GM20000 (cell line): ENCODE results near the gene ZNF581.

ENCODE experiments used
- DNase-seq: peaks from one replicate; pipeline ENCODE4 v3.0.0; 2012; ENCODE audit warnings: low spot score
- TF ChIP-seq, protein P1 (sequence below): IDR thresholded peaks from 2 replicates; pipeline ENCODE4 v1.5.1; 2012; ENCODE audit warnings: mild to moderate bottlenecking, control low read depth; ENCODE audit errors: extremely low read depth, missing control alignments

The ZNF581 gene

DNA sequence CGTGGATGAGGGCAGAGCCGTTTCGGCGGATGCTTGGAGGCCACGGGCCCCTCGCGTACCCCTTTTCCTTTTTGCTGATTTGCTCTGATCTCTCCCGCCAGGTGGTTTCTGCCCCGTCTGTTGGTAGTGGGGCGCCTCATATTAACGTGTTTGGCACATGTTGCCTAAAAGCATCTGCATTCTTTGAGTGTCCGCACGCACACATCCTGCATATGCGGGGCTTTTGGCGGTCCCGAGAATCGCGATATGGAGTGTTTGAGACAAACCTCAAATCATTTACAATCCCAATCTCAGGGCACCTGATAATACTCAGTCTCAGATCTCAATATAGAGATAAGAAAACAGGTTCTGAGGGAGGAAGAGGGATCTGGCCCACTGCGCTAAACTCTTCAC is 12.2 kb downstream of the ZNF581 start:
- TF ChIP-seq, protein P1, sequence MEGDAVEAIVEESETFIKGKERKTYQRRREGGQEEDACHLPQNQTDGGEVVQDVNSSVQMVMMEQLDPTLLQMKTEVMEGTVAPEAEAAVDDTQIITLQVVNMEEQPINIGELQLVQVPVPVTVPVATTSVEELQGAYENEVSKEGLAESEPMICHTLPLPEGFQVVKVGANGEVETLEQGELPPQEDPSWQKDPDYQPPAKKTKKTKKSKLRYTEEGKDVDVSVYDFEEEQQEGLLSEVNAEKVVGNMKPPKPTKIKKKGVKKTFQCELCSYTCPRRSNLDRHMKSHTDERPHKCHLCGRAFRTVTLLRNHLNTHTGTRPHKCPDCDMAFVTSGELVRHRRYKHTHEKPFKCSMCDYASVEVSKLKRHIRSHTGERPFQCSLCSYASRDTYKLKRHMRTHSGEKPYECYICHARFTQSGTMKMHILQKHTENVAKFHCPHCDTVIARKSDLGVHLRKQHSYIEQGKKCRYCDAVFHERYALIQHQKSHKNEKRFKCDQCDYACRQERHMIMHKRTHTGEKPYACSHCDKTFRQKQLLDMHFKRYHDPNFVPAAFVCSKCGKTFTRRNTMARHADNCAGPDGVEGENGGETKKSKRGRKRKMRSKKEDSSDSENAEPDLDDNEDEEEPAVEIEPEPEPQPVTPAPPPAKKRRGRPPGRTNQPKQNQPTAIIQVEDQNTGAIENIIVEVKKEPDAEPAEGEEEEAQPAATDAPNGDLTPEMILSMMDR: no peak
- DNase-seq: no peak

DNA sequence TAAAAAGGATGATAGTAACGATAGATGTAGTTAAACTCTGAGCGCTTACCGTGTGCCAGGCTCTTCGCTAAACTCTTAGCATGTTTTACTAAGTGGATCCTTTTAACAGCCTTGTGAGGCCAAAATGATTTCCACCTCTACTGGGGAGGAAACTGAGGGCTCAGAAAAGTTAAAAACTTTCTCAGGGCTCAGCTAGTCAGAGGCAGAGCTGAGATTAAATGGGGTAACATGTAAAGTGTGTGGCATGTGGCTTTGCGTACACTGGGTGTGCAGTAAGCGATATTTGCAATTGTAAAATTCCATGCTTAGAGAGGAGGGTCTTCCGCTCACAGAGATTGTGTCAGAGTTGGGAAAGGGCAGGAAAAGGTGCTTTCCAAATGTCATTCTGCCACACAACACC is 13.1 kb downstream of the ZNF581 start:
- TF ChIP-seq, protein P1: no peak
- no peak for DNase-seq

DNA sequence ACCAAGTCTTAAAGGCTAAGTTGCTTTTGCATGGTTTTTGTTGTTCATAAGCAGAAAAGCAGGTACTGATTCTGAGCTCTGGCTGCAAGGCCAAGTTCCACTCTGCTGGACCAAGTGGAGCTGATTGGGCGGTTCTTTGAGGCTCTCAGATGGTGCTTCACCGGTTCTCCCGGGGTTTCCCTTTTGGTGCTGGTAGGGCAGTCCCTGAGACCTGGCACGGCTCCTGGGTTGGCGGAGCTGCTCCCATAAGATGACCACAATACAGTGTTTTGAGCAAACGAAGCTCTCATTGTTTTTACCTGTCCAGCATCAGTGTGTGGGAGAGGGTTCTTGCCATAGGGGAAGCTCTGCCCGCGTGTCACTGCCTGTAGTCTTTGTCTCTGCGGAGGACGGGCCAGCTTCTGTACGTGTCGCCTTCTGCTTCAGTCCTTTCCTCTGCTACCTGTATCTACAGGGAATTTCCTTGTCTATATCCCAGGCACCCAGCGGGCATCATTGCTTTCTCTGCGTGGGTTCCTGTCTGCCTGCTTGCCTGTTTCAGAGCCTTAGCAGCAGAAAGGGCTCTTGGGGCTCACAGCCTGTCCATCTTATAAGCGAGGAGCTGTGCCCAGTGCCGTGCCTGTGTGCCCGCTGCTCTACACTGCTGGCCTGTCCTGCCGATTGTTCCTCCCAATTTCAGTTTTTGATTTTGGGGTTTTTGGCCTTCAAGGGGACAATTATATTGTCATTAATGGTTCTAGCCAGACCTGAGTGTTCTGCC is 13.7 kb downstream of the ZNF581 start:
- TF ChIP-seq, protein P1: no peak
- DNase-seq: no peak

DNA sequence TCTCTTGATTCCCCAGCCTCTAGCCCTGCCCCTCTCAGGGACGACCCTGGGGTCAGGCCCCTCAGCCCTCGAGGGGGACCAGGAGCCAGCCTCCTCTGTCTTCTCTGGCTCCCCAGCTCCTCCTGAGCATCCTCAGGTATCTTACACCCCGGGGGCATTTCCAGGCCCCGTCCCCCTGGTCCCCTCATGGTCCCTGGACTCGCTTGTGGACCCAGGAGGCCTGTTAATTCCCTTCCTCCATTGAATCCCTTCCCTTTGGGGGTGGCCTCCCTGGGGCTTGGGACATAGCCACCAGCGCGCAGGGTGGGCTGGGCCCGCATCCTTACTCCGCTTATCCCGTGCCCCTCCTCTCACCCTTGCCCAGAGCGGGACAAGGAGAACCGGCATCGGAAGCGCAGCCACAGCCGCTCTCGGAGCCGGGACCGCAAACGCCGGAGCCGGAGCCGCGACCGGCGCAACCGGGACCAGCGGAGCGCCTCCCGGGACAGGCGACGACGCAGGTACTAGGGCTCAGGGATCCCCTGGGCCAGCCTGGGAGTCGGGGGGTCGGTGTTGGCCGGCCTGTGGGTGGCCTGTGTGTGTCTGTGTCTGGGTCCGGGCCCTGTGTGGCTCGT is 15.5 kb downstream of the ZNF581 start:
- TF ChIP-seq, protein P1: no peak
- DNase-seq: no peak

DNA sequence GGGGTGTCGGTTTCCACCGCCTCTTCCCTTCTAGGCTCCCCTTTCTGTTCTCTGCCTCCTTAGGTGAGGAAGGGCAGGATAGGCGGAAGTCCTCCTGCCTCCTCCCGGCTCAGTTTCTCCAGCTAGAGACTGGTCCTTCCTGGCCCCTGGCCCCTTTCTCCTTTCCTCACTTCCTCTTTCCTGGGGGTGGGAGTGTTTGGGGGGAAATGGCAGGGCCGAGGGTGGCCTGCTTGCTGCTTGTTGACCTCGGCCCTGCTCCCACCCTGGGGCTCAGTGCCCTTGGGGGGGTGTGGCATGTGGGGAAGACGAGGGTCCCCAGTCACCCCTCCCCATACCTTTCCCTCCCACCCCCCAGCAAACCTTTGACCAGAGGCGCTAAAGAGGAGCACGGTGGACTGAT is 16.4 kb downstream of the ZNF581 start:
- TF ChIP-seq, protein P1: no peak
- DNase-seq: no peak

DNA sequence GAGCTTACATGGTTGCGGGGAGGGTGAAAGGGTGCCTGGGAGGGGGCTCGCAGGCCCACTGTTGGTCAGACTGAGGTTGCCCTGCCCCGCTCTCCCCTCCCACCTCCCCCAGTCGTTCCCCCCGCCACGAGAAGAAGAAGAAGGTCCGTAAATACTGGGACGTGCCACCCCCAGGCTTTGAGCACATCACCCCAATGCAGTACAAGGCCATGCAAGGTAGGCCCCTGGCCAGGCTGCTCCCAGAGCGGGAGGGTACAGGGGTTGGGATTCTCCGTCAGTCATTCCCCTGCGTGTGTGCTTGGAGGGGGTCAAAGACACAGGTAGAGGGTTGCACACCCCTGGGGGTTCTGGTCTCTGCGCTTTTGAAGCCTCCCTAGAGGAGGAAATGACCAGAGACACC is 17.0 kb downstream of the ZNF581 start:
- DNase-seq: no peak
- TF ChIP-seq, protein P1: no peak

DNA sequence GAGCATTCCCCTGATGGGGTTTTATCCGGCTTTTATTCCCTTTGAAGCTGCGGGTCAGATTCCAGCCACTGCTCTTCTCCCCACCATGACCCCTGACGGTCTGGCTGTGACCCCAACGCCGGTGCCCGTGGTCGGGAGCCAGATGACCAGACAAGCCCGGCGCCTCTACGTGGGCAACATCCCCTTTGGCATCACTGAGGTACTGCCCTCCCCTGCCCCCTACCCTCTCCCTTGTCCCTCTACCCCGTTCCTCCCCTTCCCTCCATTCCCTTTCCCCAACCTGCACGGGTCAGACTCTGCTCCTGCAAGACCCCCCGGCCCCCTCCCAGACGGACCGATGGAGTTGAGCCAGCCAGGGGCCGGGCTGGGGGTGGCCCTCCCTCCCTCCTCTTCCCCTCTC is 17.5 kb downstream of the ZNF581 start:
- TF ChIP-seq, protein P1: no peak
- no peak for DNase-seq
